Natural killer cell (primary cell): ENCODE results near the gene KLHL11. TPM values are rescaled to one million over a fixed set of nuclear protein-coding genes. Genes with fewer than 3 reads are reported as not detected.

Source experiments
- ATAC-seq, 3 donors: fragments of 150-1000 bp in 2 of 3; fragments of 200-7000 bp in 1 of 3; cut with Tn5 transposase; 1 replicate in 1 of 3; 2 replicates in 2 of 3; pipeline ENCODE4 v1.10.0; 2021; ENCODE audit warnings: mild to moderate bottlenecking in 2 of 3, moderate library complexity in 2 of 3
- DNase-seq, 2 donors: peaks; one replicate each; pipeline versions ENCODE4 v3.0.0 to v3.0.0-alpha.2; 2013 to 2021; ENCODE audit warnings: mixed read lengths in 1 of 2
- H3K27ac ChIP-seq: one replicate; pipeline ENCODE4 v1.5.1; 2013; ENCODE audit warnings: mild to moderate bottlenecking, low read length
- H3K27me3 ChIP-seq: one replicate; pipeline ENCODE4 v1.6.1; 2013; ENCODE audit warnings: low read length; ENCODE audit not compliant: control insufficient read depth, insufficient read depth
- H3K36me3 ChIP-seq: one replicate; pipeline ENCODE4 v1.6.1; 2013; ENCODE audit warnings: low read length; ENCODE audit not compliant: control insufficient read depth, insufficient read depth
- H3K4me1 ChIP-seq: one replicate; pipeline ENCODE4 v1.6.1; 2013; ENCODE audit warnings: low read length; ENCODE audit not compliant: control insufficient read depth, insufficient read depth
- H3K4me3 ChIP-seq: one replicate; pipeline ENCODE4 v1.5.1; 2013; ENCODE audit warnings: low read length
- H3K9me3 ChIP-seq: one replicate; pipeline ENCODE4 v1.6.1; 2013; ENCODE audit warnings: low read length; ENCODE audit not compliant: control insufficient read depth, insufficient read depth
- H3K27ac Mint-ChIP-seq, 2 donors: one replicate each; pipeline ENCODE4 v1.8.0; 2022; ENCODE audit warnings: mild to moderate bottlenecking in 2 of 2, mixed read lengths in 2 of 2, moderate library complexity in 1 of 2
- H3K27me3 Mint-ChIP-seq, 2 donors: one replicate each; pipeline ENCODE4 v1.8.0; 2022; ENCODE audit warnings: low read depth in 2 of 2, mixed read lengths in 2 of 2
- H3K36me3 Mint-ChIP-seq: one replicate; pipeline ENCODE4 v1.8.0; 2022; ENCODE audit warnings: mixed read lengths
- H3K4me1 Mint-ChIP-seq, 2 donors: one replicate each; pipeline ENCODE4 v1.8.0; 2022; ENCODE audit warnings: mixed read lengths in 2 of 2
- H3K4me3 Mint-ChIP-seq: one replicate; pipeline ENCODE4 v1.8.0; 2022; ENCODE audit warnings: mild to moderate bottlenecking, moderate library complexity, mixed read lengths
- H3K9me3 Mint-ChIP-seq, 2 donors: one replicate each; pipeline ENCODE4 v1.8.0; 2022; ENCODE audit warnings: mixed read lengths in 2 of 2
- CTCF ChIP-seq: fragments of 200-600 bp; IDR thresholded peaks from one replicate; pipeline ENCODE4 v1.8.0; 2022; ENCODE audit warnings: antibody characterized with exemption
- whole genome bisulfite sequencing: methylation state at CpG from one replicate; pipeline ENCODE4 v1.1.7; 2013; ENCODE audit warnings: missing lambda C conversion rate; ENCODE audit not compliant: insufficient coverage; 5-methylcytosine and 5-hydroxymethylcytosine counted together
- intact Hi-C: fragments of 100-400 bp; cut with micrococcal nuclease; formaldehyde crosslinking; loops from one replicate; pipeline ENCODE4 v1.14.2; 2022
- total RNA-seq, 4 donors: library from RNA; stranded (reverse); fragments of 120-200 nt in 1 of 4; gene quantifications; one replicate each; pipeline versions ENCODE4 v1.2.3 to v1.2.4, GENCODE V29; 2013 to 2022

KLHL11 gene
- total RNA-seq, 3 donors from 2014 or later (not counting 1 experiment from before 2014, with no cell fraction given), result 19.4 to 29.0 (median 28.2) TPM

GRCh38 chr17:41825175-41825845 is 39.9 kb downstream of the KLHL11 start:
- Mint-ChIP-seq H3K27ac (no peak overlapping the region), H3K9me3 (no peaks in the 10 kb centered on the region), H3K4me3 (no peak overlapping the region), H3K27me3 (no peaks in the 10 kb centered on the region), H3K4me1 (no peaks in the 10 kb centered on the region), H3K36me3 (no peaks in the 10 kb centered on the region)
- no peak overlapping the region for H3K27ac ChIP-seq
- no peak overlapping the region for H3K4me3 ChIP-seq
- peaks cover 2% of the 10 kb centered on the region for H3K36me3 ChIP-seq
- intact Hi-C loops, result no loop called here
- H3K27me3 ChIP-seq, result no peaks in the 10 kb centered on the region
- 92% methylated on average over 19 of the region's 19 CpGs for WGBS
- TF ChIP-seq CTCF, result no peak
- H3K9me3 ChIP-seq, result no peaks in the 10 kb centered on the region
- DNase-seq (no peak), ATAC-seq (no peak)
- H3K4me1 ChIP-seq, result no peaks in the 10 kb centered on the region

GRCh38 chr17:41824086-41824485 is 41.1 kb downstream of the KLHL11 start:
- H3K4me1 Mint-ChIP-seq, result no peaks in the 10 kb centered on the region
- no peak overlapping the region for H3K4me3 Mint-ChIP-seq
- Histone ChIP-seq H3K4me3 (no peak overlapping the region), H3K27me3 (no peaks in the 10 kb centered on the region), H3K27ac (no peak overlapping the region), H3K4me1 (no peaks in the 10 kb centered on the region), H3K36me3 (no peaks in the 10 kb centered on the region), H3K9me3 (no peaks in the 10 kb centered on the region)
- ATAC-seq (no peak), DNase-seq (no peak)
- H3K27ac Mint-ChIP-seq, result no peak overlapping the region
- intact Hi-C loops, result no loop called here
- no peak for TF ChIP-seq CTCF
- H3K27me3 Mint-ChIP-seq, result no peaks in the 10 kb centered on the region
- 76% methylated on average over 7 of the region's 7 CpGs for WGBS
- H3K9me3 Mint-ChIP-seq, result no peaks in the 10 kb centered on the region
- H3K36me3 Mint-ChIP-seq, result no peaks in the 10 kb centered on the region

GRCh38 chr17:41823580-41823979 is 41.6 kb downstream of the KLHL11 start:
- no peak for TF ChIP-seq CTCF
- intact Hi-C loops, result no loop called here
- Mint-ChIP-seq H3K27me3 (no peaks in the 10 kb centered on the region), H3K4me1 (no peaks in the 10 kb centered on the region), H3K27ac (no peak overlapping the region), H3K4me3 (no peak overlapping the region), H3K36me3 (no peaks in the 10 kb centered on the region), H3K9me3 (no peaks in the 10 kb centered on the region)
- H3K9me3 ChIP-seq, result no peaks in the 10 kb centered on the region
- no peak overlapping the region for H3K4me3 ChIP-seq
- no peaks in the 10 kb centered on the region for H3K4me1 ChIP-seq
- no peaks in the 10 kb centered on the region for H3K36me3 ChIP-seq
- 96% methylated on average over 7 of the region's 7 CpGs for WGBS
- H3K27me3 ChIP-seq, result no peaks in the 10 kb centered on the region
- no peak for DNase-seq
- H3K27ac ChIP-seq, result no peak overlapping the region
- no peak for ATAC-seq

GRCh38 chr17:41823141-41823524 is 42.1 kb downstream of the KLHL11 start:
- Histone ChIP-seq H3K36me3 (no peaks in the 10 kb centered on the region), H3K9me3 (no peaks in the 10 kb centered on the region), H3K4me1 (no peaks in the 10 kb centered on the region), H3K27ac (no peak overlapping the region), H3K27me3 (no peaks in the 10 kb centered on the region), H3K4me3 (no peak overlapping the region)
- H3K27ac Mint-ChIP-seq, result no peak overlapping the region
- intact Hi-C loops, result no loop called here
- no peaks in the 10 kb centered on the region for H3K36me3 Mint-ChIP-seq
- no peak for TF ChIP-seq CTCF
- H3K4me1 Mint-ChIP-seq, result no peaks in the 10 kb centered on the region
- DNase-seq (no peak), ATAC-seq (no peak)
- H3K4me3 Mint-ChIP-seq, result no peak overlapping the region
- H3K9me3 Mint-ChIP-seq, result no peaks in the 10 kb centered on the region
- WGBS, result 100% methylated on average over 1 of the region's 1 CpG
- no peaks in the 10 kb centered on the region for H3K27me3 Mint-ChIP-seq
